ENCODE data around the gene CDHR1. TPM values are rescaled to one million over a fixed set of nuclear protein-coding genes. Genes with fewer than 3 reads are reported as not detected.
A peak's percentile ranks its signal among the peaks of the same experiment; 100 is the strongest.

The CDHR1 gene
- total and polyA plus RNA-seq, 2 experiments from 2014 or later: 3.2 to 6.6 TPM

DNA sequence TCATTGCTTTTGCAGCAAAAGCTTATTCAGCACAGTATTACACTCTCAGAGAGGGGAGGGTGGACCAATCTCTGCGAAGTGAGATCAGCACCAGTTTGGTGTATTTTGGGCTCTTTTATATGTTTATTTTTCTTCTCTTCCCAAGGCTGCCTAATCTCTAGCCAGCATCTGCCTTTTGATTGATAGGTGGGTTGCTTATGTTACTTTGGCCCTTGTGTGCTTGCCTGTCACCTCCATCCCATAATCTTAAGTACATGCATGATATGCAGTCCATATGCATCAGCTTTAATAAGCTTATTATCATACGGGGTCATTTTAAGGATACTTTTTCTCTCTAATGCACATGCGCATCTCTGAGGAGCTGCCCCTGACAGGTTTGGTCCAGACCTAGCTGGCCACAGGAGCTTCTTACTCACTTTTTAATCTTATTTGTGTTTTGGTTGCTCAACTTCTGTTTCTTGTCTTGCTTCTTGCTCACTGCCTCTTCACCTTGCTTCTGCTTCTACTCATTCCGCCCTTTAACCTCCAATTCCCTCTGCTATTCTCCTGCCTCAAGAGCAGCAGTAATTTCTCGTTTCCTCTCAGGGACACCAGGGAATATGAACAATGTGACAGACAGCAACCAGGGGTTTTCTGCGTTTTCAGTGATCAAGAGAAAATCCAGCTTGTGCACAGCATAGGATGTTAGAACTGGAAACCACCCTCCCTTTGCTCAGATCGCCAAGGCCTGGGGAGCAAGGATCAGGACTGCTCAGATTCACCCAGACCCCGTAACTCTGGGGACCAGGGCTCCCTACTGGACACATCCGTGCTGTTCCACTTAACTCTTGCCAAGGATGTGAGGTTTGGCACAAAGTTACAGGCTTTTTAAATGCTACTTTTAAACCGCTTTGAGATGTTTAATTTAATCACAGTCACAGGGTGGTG lies 60.5 kb downstream of the CDHR1 start:
- Mint-ChIP-seq H3K36me3 (ENCODE audit: low read depth) (no peaks in the 10 kb centered on the region), H3K4me1 (no peaks in the 10 kb centered on the region; the same call in 1 of the 3 replicates), H3K4me3 (no peak overlapping the region), H3K27me3 (ENCODE audit: insufficient read depth, low read depth, poor library complexity) (peaks cover 13% of the 10 kb centered on the region), H3K27ac (no peak overlapping the region), H3K9me3 (peaks cover 3% of the 10 kb centered on the region; the same call in 1 of the 3 replicates)
- DNase-seq (ENCODE audit: low spot score) (no peak), ATAC-seq (no peak)
- Histone ChIP-seq H3K4me2 (no peak overlapping the region), H3F3A (replicated peaks; ENCODE audit: low read depth) (no peaks in the 10 kb centered on the region), H3K79me2 (replicated peaks; ENCODE audit: insufficient read depth) (no peaks in the 10 kb centered on the region), H2AFZ (no peak overlapping the region), H3K4me3 (no peak overlapping the region), H3K27me3 (ENCODE audit: insufficient read depth) (peaks cover 9% of the 10 kb centered on the region), H3K9me2 (ENCODE audit: insufficient read depth) (no peaks in the 10 kb centered on the region), H3K36me3 (ENCODE audit: insufficient read depth) (no peaks in the 10 kb centered on the region), H3K27ac (ENCODE audit: low read depth) (no peak overlapping the region), H4K20me1 (replicated peaks; ENCODE audit: insufficient read depth) (no peaks in the 10 kb centered on the region), H3K4me1 (ENCODE audit: insufficient read depth) (no peaks in the 10 kb centered on the region; the same call in 1 of the 2 replicates)
- no peak for TF ChIP-seq POLR2AphosphoS5 (IDR thresholded peaks at IDR 0.05; ENCODE audit: low read depth)
- TF ChIP-seq NANOG (IDR thresholded peaks at IDR 0.05; ENCODE audit: borderline replicate concordance): no peak
- TF ChIP-seq, protein P1, sequence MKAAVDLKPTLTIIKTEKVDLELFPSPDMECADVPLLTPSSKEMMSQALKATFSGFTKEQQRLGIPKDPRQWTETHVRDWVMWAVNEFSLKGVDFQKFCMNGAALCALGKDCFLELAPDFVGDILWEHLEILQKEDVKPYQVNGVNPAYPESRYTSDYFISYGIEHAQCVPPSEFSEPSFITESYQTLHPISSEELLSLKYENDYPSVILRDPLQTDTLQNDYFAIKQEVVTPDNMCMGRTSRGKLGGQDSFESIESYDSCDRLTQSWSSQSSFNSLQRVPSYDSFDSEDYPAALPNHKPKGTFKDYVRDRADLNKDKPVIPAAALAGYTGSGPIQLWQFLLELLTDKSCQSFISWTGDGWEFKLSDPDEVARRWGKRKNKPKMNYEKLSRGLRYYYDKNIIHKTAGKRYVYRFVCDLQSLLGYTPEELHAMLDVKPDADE (IDR thresholded peaks at IDR 0.05): no peak
- no peak for TF ChIP-seq STAT1 (IDR thresholded peaks at IDR 0.05; ENCODE audit: unreplicated experiment)
- no peak for TF ChIP-seq EZH2 (IDR thresholded peaks at IDR 0.05; ENCODE audit: low read depth, unreplicated experiment)

GRCh38 chr10:84256510-84257342 lies 62.4 kb downstream of the CDHR1 start:
- DNase-seq (ENCODE audit: low spot score): peak; percentile 95
- Mint-ChIP-seq H3K27ac (no peak overlapping the region), H3K36me3 (ENCODE audit: low read depth) (no peaks in the 10 kb centered on the region), H3K27me3 (ENCODE audit: insufficient read depth, low read depth, poor library complexity) (peaks cover 13% of the 10 kb centered on the region), H3K4me3 (no peak overlapping the region), H3K9me3 (peaks cover 2% of the 10 kb centered on the region; the same call in 1 of the 3 replicates), H3K4me1 (no peaks in the 10 kb centered on the region; the same call in 1 of the 3 replicates)
- TF ChIP-seq CREB1 (CRISPR knock-in tag; IDR thresholded peaks at IDR 0.05; ENCODE audit: low read depth) (peak; percentile 38; the same call in 1 of the 2 replicates), EZH2phosphoT487 (IDR thresholded peaks at IDR 0.05; ENCODE audit: unreplicated experiment) (no peak)
- TF ChIP-seq, protein P2, sequence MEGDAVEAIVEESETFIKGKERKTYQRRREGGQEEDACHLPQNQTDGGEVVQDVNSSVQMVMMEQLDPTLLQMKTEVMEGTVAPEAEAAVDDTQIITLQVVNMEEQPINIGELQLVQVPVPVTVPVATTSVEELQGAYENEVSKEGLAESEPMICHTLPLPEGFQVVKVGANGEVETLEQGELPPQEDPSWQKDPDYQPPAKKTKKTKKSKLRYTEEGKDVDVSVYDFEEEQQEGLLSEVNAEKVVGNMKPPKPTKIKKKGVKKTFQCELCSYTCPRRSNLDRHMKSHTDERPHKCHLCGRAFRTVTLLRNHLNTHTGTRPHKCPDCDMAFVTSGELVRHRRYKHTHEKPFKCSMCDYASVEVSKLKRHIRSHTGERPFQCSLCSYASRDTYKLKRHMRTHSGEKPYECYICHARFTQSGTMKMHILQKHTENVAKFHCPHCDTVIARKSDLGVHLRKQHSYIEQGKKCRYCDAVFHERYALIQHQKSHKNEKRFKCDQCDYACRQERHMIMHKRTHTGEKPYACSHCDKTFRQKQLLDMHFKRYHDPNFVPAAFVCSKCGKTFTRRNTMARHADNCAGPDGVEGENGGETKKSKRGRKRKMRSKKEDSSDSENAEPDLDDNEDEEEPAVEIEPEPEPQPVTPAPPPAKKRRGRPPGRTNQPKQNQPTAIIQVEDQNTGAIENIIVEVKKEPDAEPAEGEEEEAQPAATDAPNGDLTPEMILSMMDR (conservative IDR thresholded peaks at IDR 0.05; ENCODE audit: low read depth in 2 of 2): peak; percentile 82 to 84
- Histone ChIP-seq H3K36me3 (ENCODE audit: insufficient read depth) (no peaks in the 10 kb centered on the region), H3K27me3 (ENCODE audit: insufficient read depth) (peaks cover 9% of the 10 kb centered on the region), H3K4me3 (no peak overlapping the region), H2AFZ (peak overlapping the region; percentile 95), H3K79me2 (replicated peaks; ENCODE audit: insufficient read depth) (no peaks in the 10 kb centered on the region), H3F3A (replicated peaks; ENCODE audit: low read depth) (no peaks in the 10 kb centered on the region), H3K4me2 (peak overlapping the region; percentile 62; the same call in 1 of the 2 replicates), H3K27ac (ENCODE audit: low read depth) (no peak overlapping the region), H4K20me1 (replicated peaks; ENCODE audit: insufficient read depth) (no peaks in the 10 kb centered on the region), H3K9me2 (ENCODE audit: insufficient read depth) (no peaks in the 10 kb centered on the region), H3K4me1 (ENCODE audit: insufficient read depth) (no peaks in the 10 kb centered on the region; the same call in 1 of the 2 replicates)
- ATAC-seq: peak; percentile 93

Measured in GM23338 (cell line).